GM12892 (cell line): Measurements from ENCODE around the gene SCARB1.

Experiments used
- DNase-seq: peaks from one replicate; pipeline ENCODE4 v3.0.0; 2011; ENCODE audit not compliant: insufficient read length
- FAIRE-seq: peaks from 2 replicates; lab custom pipeline; 2011; peaks lifted over from hg19 to GRCh38; lab: Jason Lieb, UNC
- POLR2A ChIP-seq: IDR thresholded peaks from 2 replicates; pipeline ENCODE4 v1.6.1; 2011; ENCODE audit warnings: low read depth, low read length, control low read depth
- POLR2AphosphoS5 ChIP-seq: IDR thresholded peaks from 2 replicates; pipeline ENCODE4 v1.6.1; 2011; ENCODE audit warnings: low read depth, low read length, control low read depth
- TAF1 ChIP-seq: IDR thresholded peaks from 2 replicates; pipeline ENCODE4 v1.6.1; 2011; ENCODE audit warnings: low read depth, mild to moderate bottlenecking, control low read depth, low read length, borderline replicate concordance

The SCARB1 gene

DNA sequence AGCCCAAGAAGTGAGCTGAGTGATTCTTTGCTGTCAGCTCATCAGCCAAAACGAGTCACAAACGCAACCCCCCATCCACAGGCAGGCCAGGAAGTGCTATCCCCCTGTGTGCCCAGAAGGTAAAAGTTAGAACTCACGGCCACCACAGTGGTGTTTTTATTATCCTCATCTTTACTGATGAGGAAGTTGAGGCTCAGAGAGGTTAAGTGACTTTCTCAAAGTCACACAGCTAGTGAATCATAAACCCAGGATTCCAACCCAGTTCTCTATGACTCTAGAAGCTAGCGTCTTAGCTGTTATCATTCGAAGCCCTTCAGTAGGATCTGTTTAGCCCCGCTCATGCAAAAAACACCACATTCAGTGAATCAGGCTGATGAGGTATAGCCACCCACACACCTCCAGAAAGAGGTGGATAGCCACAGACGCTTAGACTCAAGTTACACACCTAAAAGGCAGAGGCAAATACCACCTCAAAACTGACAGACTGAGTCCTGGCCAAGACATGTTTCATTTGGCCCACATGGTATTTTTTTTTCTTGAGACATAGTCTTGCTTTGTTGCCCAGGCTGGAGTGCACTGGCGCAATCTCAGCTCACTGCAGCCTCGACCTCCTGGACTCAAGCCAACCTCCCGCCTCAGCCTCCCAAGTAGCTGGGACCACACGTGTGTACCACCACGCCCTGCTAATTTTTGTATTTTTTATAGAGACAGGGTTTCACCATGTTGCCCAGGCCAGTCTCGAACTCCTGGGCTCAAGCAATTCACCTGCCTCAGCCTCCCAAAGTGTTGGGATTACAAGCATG is 100.7 kb downstream of the SCARB1 start:
- DNase-seq (no peak), FAIRE-seq (no peak)
- TF ChIP-seq POLR2A: no peak
- no peak for TF ChIP-seq POLR2AphosphoS5
- TF ChIP-seq TAF1: no peak

- DNase-seq (no peak), FAIRE-seq (no peak)
- TF ChIP-seq POLR2AphosphoS5: no peak
- TF ChIP-seq TAF1: no peak
- TF ChIP-seq POLR2A: no peak
Measured at GRCh38 chr12:124762384-124762783, 101.3 kb downstream of the SCARB1 start.

- no peak for FAIRE-seq
- TF ChIP-seq POLR2AphosphoS5 (no peak), POLR2A (no peak), TAF1 (no peak)
- no peak for DNase-seq
Measured at GRCh38 chr12:124761871-124762270, 101.8 kb downstream of the SCARB1 start.

DNA sequence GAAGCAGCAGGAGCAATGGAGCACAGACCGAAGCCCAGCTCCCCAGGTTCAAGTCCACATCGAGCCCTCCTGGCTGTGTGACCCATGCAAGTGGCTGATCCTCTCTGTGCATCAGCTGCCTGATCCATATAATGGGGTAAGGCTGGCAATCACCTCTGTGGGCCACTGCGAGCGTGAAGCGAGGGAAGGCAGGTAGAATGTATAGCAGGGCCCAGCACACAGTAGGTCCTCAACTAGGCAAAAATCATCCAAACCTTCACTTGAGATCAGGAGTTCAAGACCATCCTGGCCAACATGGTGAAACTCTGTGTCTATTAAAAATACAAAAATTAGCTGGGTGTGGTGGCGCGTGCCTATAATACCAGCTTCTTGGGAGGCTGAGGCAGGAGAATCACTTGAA is 102.6 kb downstream of the SCARB1 start:
- no peak for FAIRE-seq
- TF ChIP-seq TAF1 (no peak), POLR2A (no peak), POLR2AphosphoS5 (no peak)
- no peak for DNase-seq

GRCh38 chr12:124760560-124760959 is 103.1 kb downstream of the SCARB1 start:
- FAIRE-seq: no peak
- TF ChIP-seq POLR2A: no peak
- no peak for TF ChIP-seq TAF1
- TF ChIP-seq POLR2AphosphoS5: no peak

DNA sequence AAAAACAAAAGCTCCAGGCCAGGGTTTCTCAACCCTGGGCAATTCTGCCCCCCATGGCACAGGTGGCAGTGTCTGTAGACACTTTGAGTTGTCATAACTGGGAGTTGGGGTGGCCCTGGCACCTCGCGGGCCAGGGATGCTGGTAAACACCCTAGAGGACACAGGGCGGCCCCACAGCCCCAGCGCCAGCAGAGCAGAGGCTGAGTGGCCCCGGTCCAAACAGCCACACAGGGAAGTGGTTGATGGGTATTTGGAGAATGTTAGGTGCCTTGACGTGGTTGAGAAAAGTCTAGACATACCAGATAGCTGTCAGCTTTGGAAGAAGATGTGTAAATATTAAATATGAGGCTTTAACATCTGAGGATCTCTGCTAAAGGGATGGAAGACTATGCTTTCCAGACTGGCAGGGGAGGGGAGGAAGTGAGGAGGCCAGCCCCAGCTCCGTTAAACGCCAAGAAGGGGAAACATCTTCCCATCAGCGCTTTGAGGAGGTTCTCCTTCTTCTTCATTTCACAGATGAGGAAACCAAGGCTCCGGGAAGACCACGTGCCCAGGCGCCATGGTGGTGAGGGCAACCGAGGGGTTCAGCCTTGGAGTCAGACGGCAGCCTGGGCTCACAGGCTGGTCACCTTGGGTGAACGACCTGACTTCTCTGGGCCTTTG is 103.7 kb downstream of the SCARB1 start:
- no peak for FAIRE-seq
- DNase-seq: no peak
- TF ChIP-seq TAF1 (no peak), POLR2A (no peak), POLR2AphosphoS5 (no peak)

More at GRCh38 chr12:124760560-124760959, 103.1 kb downstream of the SCARB1 start:
- DNase-seq: no peak

DNA sequence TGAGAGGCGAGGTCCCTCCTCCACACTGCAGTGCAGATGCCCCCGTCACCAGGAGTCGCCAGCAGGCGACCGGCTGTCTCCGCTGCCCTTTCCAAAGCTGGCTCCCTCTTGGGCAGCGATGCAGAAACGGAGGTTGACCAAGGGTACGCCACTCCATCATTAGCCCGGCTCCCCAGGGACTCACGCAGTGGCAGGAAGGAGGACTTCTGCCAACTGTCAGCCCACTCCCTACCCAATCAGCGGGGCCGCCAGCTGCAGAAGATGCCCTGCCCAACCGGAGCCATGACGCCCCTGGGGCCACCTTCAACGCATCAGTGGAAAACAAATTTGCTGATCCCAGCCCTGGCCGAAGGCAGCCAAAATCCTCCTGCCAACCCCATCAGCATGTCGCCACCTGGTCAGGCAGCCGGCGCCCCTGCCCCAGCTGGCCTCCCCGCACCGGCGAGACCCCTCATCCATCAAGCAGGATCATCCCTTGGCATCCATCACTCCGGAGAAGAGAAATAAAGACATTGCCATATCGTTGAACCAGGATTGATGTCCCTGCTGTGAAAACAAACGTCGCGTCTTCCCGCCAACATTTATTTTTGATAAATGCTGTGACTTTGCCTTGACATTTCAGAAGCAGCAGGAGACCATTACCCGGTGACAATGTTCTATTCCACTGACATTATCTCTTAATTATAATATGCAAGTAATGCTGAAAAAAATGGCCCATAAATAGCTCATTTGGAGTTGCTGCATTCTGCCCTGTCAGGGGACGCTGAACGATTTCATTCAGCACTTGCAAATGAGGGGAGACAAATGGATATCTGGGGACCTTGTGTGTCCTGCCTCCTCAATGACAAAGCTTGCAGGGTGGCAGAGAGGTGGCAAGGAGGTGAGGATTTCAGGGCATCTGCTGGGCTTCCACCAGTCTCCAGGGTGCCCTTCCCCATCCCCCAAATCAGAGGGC is 105.1 kb downstream of the SCARB1 start:
- no peak for DNase-seq
- FAIRE-seq: no peak
- TF ChIP-seq TAF1 (no peak), POLR2A (no peak), POLR2AphosphoS5 (no peak)

DNA sequence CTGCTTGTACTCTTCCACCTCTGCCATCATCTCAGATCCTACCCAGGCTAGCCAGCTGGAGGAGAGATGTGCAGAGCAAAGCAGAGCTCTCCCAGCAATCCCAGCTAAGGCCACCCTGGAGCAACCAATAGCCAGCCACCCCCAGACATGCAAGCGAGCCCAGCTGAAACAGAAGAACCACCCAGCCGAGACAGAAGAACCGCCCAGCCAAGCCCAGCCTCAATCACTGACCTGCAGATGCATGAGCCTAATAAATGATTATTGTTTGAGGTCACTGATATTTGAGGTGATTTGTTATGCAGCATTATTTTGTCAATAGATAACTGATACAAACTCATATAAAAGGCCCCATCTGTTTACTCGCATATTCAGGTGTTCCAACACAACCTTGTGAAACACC is 106.3 kb downstream of the SCARB1 start:
- TF ChIP-seq POLR2AphosphoS5 (no peak), TAF1 (no peak), POLR2A (no peak)
- DNase-seq: no peak
- FAIRE-seq: no peak

DNA sequence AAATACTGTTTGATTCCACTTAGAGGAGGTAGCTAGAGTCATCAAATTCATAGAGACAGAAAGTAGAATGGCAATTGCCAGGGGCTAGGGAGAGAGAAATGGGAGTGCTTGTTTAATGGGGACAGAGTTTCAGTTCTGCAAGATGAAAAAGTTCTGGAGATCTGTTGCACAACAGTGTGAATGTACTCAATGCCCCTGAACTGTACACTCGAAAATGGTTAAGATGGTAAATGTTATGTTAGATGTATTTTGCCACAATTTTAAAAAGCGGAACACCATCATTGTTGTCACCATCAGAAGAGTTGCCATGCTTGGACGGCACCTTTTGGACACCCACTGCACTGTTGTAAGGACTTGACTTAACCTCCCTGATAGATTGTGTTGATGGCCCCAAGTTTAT is 106.9 kb downstream of the SCARB1 start:
- no peak for DNase-seq
- TF ChIP-seq TAF1 (no peak), POLR2AphosphoS5 (no peak), POLR2A (no peak)
- FAIRE-seq: no peak

DNA sequence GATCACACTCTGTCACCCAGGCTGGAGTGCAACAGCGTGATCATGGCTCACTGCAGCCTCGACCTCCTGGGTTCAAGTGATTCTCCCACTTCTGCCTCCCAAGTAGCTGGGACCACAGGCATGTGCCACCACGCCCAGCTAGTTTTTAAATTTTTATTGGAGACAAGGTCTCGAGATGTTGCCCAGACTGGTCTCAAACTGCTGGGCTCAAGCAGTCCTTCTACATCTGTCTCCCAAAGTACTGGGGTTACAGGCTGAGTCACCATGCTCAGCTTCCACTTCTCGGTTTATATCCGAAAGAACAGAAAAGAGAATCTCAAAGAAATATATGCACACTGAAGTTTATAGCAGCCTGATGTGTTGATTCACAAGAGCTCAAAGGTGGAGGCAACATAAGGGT is 107.5 kb downstream of the SCARB1 start:
- TF ChIP-seq TAF1: no peak
- TF ChIP-seq POLR2AphosphoS5: no peak
- TF ChIP-seq POLR2A: no peak
- DNase-seq (no peak), FAIRE-seq (no peak)

DNA sequence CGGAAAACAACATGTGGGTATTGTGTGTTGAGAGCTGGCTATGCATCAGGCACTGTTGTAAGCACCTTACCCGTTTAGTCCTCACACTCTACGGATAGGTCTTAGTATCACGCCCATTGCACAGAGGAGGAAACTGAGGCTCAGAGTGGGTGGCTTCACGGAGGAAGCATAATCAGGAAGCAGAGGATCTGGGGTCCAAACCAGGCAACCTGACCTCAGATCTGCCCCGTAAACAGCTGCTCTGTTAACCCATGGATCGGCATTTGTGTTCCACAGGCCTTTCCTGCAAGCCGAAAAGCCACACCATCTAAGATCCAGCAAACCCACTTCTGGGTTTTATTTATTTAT is 107.9 kb downstream of the SCARB1 start:
- FAIRE-seq: no peak
- DNase-seq: no peak
- TF ChIP-seq POLR2AphosphoS5 (no peak), POLR2A (no peak), TAF1 (no peak)
